ENCODE data around the gene COG3.

DNA sequence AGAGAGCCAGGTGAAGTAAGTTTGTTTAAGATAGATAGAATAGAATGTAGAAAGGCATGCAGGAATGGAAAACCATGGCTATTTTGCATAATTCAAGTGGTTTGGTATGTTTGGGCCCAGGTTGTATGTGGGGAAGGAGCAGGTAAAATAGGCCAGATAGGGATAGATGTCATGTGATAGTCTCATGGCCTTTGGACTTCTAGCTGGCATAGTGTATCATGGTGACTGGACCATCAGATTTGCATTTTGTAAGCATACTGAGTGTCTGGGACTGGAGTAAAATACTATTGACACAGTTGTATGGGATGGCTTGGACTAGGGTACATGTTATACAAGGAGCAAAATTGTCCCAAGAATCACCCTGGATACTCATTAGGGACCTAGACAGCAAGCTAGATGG, 38.9 kb downstream of the COG3 start:
- no peak for TF ChIP-seq POLR2A (IDR thresholded peaks at IDR 0.05)
- TF ChIP-seq, protein P1, sequence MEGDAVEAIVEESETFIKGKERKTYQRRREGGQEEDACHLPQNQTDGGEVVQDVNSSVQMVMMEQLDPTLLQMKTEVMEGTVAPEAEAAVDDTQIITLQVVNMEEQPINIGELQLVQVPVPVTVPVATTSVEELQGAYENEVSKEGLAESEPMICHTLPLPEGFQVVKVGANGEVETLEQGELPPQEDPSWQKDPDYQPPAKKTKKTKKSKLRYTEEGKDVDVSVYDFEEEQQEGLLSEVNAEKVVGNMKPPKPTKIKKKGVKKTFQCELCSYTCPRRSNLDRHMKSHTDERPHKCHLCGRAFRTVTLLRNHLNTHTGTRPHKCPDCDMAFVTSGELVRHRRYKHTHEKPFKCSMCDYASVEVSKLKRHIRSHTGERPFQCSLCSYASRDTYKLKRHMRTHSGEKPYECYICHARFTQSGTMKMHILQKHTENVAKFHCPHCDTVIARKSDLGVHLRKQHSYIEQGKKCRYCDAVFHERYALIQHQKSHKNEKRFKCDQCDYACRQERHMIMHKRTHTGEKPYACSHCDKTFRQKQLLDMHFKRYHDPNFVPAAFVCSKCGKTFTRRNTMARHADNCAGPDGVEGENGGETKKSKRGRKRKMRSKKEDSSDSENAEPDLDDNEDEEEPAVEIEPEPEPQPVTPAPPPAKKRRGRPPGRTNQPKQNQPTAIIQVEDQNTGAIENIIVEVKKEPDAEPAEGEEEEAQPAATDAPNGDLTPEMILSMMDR (IDR thresholded peaks at IDR 0.05) = no peak

Measured in testis (tissue), 2 donors.